ENCODE data around the gene IL27RA.

- no peak for TF ChIP-seq EZH2 (IDR thresholded peaks at IDR 0.05; ENCODE audit: insufficient read depth, poor library complexity, severe bottlenecking)
- TF ChIP-seq EZH2phosphoT487 (IDR thresholded peaks at IDR 0.05; ENCODE audit: insufficient read depth, low read depth): no peak
These were observed 49.5 kb upstream of the IL27RA start for GRCh38 chr19:13981988-13982501.
